GM18909 (cell line): ENCODE data around the gene TINAGL1.

Experiments
- ATAC-seq: cut with Tn5 transposase; IDR thresholded peaks from one replicate; pipeline ENCODE4 v1.9.1; 2021; ENCODE audit warnings: mild to moderate bottlenecking; ENCODE audit not compliant: unreplicated experiment, poor library complexity

TINAGL1 gene

GRCh38 chr1:31576201-31576669, at the start of gene TINAGL1:
Gene TINAGL1, plus strand, starts transcription at chr1:31576515. Its CDS starts 634 bp downstream, at chr1:31577149.
- no peak for ATAC-seq

DNA sequence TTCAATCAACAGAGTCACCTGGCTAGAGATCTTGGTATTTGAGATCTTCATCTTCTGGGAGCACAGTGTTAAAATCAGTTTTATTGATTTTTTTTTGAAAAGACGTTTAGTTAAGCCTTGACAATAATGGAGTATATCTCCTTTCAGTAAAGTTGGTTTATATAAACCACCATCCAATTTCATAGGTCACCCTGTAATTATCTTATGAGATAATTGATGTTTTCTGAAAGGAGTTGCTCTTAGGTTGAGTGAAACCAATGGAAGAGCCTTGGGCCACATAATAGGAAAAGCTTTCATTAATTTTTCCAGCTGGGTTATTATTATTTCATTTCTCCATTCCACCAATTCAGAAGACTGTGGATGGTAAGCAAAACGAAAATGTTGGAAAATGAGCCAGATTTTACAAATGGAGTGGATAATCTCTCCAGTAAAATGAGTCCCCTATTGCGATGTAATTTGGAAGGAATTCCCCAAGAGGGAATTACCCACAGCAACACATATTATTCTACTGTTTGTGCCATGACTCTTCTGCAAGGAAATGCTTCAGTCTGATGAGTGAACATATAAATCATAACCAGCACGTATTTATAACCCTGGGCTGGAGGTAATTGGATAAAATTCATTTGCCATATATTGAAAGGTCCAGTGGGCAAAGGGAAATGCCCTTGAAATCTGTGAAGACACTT, 46.2 kb upstream of the TINAGL1 start:
- no peak for ATAC-seq

GRCh38 chr1:31531177-31531999, 44.9 kb upstream of the TINAGL1 start:
- no peak for ATAC-seq

DNA sequence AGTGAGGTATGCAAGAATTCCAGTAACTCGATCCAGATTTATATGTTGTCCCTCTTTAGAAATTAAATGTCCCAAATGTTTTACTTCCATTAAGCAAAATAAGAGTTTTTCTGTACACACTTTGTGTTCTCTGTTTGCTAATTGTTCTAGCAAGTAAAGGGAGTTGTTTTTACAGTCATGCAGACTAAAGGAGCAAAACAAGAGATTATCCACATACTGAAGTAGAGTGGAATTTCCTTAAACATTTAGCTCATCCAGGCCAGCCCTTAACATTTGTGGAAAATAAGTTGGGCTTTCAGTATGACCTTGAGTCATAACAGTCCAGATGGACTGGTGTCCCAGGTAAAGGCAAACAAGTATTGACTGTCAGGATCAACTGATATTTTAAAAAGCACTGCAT, 44.1 kb upstream of the TINAGL1 start:
- no peak for ATAC-seq

DNA sequence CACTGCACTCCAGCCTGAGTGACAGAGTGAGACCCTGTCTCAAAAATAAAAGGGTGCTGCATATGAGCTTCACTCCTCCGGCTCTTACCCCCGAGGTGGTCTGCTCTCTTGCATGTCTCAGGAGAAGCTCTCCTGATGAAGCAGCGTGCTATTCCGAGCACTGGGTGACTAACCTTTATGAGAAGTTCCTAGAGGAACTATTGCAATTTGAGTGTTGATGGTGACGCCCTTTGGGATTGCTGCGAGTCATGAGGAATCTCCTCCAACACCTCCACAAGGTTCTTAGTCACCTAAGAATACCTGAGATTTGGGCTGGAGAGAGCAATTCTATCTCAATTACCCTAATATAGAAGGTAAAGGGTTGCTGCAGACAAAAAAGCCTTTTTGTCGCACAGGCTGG, 40.8 kb upstream of the TINAGL1 start:
- ATAC-seq = no peak

- no peak for ATAC-seq
Measured at GRCh38 chr1:31539329-31539728, 37.0 kb upstream of the TINAGL1 start.

- no peak for ATAC-seq
Measured at GRCh38 chr1:31541194-31541593, 35.1 kb upstream of the TINAGL1 start.

GRCh38 chr1:31545927-31546540, 30.3 kb upstream of the TINAGL1 start:
- ATAC-seq = no peak

- peak; percentile 7 for ATAC-seq
Measured at GRCh38 chr1:31548534-31548906, 27.8 kb upstream of the TINAGL1 start.

- peak; percentile 81 for ATAC-seq
Measured at GRCh38 chr1:31548907-31549808, 27.2 kb upstream of the TINAGL1 start.

DNA sequence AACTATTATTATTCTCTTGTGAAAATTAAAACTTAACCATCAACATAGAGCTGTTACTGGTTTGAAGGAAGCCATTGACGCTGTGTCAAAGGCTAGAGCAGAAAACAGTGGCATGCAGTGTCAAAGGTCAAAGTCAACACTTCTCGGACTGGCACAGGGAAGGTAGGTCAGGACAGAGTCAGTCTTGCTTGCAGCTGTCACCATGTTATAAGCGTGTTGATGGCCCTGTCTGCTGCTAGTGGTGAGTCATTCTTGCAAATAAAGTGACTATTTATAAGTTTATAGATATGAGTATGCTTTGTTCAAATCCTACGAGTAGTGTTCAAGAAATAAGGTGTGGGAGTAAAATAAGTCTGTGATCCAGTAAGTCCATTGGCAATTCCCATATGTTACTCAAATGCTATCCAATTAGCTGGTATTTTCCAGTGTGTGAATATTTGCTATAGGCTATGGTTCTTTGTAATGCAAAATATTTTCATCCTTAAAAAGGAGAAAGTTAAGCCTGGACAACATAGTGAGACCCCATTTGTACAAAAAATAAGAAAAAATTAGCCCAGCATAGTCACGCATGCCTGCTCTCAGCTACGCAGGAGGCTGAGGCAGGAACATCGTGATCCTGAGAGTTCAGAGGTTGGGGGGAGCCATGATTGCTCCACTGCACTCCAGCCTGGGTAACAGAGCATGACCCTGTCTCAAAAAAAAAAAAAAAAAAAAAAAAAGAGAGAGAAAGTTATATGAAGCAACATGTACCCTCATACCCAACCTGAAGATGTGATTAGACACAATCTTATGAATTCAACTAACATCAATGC, 26.3 kb upstream of the TINAGL1 start:
- peak; percentile 59 for ATAC-seq

DNA sequence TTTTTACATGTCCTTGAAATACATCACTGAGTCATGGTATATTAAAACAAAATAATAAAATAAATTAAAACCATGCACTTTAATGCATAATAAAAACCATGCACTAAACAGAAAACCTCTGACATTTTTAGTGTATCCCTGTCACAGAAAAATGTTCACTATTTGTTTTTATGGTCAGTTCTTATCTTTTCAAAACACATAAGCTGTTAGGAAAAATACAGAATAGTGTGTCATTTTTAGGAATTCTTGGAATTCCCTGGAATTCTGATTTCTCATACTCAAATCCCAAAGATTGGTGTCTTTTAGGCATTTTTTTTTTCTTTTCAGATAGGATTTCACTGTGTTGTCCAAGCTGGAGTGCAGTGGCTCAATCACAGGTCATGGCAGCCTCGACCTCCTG, 25.1 kb upstream of the TINAGL1 start:
- no peak for ATAC-seq

GRCh38 chr1:31552489-31552888, 23.8 kb upstream of the TINAGL1 start:
- no peak for ATAC-seq

GRCh38 chr1:31556481-31557006, 19.8 kb upstream of the TINAGL1 start:
- ATAC-seq = no peak

DNA sequence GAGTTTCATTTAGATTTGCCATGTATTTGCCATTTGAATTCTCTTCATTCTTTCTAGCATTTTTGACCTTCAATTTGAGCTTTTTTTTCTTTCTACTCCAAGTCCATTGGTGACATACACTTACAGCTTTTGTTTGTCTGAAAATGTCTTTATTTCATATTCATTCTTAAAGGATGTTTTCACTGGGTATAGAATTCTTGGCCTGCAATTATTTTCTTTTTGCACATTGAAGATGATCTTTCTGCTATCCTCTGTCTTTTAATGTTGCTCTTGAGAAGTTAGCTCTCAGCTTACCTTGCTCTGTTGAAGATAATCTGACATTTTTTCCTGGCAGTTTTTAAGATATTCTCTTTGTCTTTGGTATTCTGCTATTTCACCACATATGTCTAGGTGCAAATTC, 16.6 kb upstream of the TINAGL1 start:
- no peak for ATAC-seq

- ATAC-seq = no peak
Measured at GRCh38 chr1:31560394-31560793, 15.9 kb upstream of the TINAGL1 start.

- ATAC-seq = no peak
Measured at GRCh38 chr1:31562707-31563360, 13.5 kb upstream of the TINAGL1 start.

GRCh38 chr1:31564606-31564989, 11.7 kb upstream of the TINAGL1 start:
- ATAC-seq = no peak
